Urinary bladder (tissue), 4 donors: Measurements from ENCODE around the gene TCEA2. TPM values are rescaled to one million over a fixed set of nuclear protein-coding genes. Genes with fewer than 3 reads are reported as not detected.

Experiments used
- DNase-seq: peaks from one replicate; pipeline ENCODE4 v3.0.0-alpha.2; 2015; ENCODE audit errors: extremely low spot score
- H3K27ac ChIP-seq: one replicate; pipeline ENCODE4 v1.5.1; 2013; ENCODE audit warnings: low read depth, mild to moderate bottlenecking, moderate library complexity
- H3K36me3 ChIP-seq: one replicate; pipeline ENCODE4 v1.6.1; 2013; ENCODE audit warnings: mild to moderate bottlenecking, moderate library complexity; ENCODE audit not compliant: insufficient read depth
- H3K4me1 ChIP-seq: one replicate; pipeline ENCODE4 v1.6.1; 2013; ENCODE audit warnings: mild to moderate bottlenecking, moderate library complexity; ENCODE audit not compliant: insufficient read depth
- H3K4me3 ChIP-seq: one replicate; pipeline ENCODE4 v1.5.1; 2013; ENCODE audit warnings: low read depth, low read length
- whole genome bisulfite sequencing: extraction: QIAGEN DNeasy Blood & Tissue Kit; methylation state at CpG from one replicate; pipeline ENCODE4 v1.1.7; 2013; 5-methylcytosine and 5-hydroxymethylcytosine counted together
- polyA plus RNA-seq: library from polyadenylated mRNA; stranded (reverse); fragments of 200-250 nt; gene quantifications from one replicate; pipeline ENCODE4 v1.2.3, GENCODE V29; 2013
- total RNA-seq: library from RNA; depleted of rRNA; stranded (reverse); fragments of >200 nt; gene quantifications from one replicate; pipeline ENCODE4 v1.2.3, GENCODE V29; 2014
- donor health status: healthy with polysubstance abuse.
- donor health status: healthy.

The TCEA2 gene
- total and polyA plus RNA-seq, 2 donors, result 18.2 to 69.0 TPM

DNA sequence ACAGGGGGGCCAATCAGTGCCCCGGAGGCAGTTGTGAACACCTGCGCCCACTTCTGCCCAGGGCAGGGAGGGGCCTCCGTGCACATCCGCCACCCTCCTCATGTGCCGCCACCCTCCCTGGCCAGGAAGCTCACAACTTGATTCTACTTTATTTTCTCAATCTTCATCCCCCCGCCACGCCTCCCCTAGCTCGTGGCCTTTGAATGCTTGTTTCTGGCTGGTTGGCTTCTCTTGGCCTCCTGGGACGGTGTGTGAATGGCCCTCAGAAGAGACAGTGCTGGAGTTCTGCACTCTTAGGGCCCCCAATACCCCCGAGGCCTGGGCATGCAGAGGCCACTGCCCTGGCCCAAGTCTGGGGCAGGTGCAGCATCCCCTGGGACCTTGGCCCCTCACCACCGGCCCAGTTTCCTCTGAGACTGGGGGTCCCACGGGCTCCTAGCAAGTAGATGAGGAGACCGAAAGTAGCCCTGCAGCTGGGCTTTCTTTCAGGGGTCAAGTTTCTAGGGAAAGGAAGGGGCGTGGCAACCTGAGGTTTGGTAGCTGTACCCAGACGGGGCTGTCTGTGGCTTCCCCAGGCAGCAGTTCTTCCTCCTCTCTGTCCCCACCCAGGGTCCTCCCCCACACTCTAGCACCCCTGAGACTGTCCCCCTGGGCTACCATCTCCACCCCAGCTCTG is 15.0 kb downstream of the TCEA2 start:
- DNase-seq, result no peak
- no peak overlapping the region for H3K27ac ChIP-seq
- H3K36me3 ChIP-seq, result no peaks in the 10 kb centered on the region
- 69% methylated on average over 15 of the region's 15 CpGs for WGBS
- peak overlapping the region; percentile 56 for H3K4me3 ChIP-seq
- H3K4me1 ChIP-seq, result peaks cover 2% of the 10 kb centered on the region

DNA sequence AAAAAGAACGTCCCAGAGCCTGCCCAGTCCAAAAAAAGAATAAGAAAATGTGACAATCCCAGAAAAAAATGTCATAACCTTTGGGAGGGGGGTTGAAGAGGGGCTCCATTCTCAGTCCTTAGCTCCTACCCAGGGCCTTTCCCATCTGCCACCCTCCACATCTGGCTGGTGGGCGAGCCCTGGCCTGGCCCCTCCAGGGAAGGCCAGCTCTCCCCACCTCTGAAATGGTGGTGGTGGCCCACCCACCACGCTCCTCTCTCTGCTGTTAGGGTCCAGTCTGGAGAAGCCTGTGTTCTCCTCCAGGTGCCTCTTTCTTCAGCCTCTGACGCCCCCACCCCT is 15.9 kb downstream of the TCEA2 start:
- DNase-seq, result no peak
- Histone ChIP-seq H3K4me3 (peak overlapping the region; percentile 56), H3K36me3 (no peaks in the 10 kb centered on the region), H3K27ac (no peak overlapping the region), H3K4me1 (peaks cover 2% of the 10 kb centered on the region)
- WGBS, result 21% methylated on average over 4 of the region's 4 CpGs

DNA sequence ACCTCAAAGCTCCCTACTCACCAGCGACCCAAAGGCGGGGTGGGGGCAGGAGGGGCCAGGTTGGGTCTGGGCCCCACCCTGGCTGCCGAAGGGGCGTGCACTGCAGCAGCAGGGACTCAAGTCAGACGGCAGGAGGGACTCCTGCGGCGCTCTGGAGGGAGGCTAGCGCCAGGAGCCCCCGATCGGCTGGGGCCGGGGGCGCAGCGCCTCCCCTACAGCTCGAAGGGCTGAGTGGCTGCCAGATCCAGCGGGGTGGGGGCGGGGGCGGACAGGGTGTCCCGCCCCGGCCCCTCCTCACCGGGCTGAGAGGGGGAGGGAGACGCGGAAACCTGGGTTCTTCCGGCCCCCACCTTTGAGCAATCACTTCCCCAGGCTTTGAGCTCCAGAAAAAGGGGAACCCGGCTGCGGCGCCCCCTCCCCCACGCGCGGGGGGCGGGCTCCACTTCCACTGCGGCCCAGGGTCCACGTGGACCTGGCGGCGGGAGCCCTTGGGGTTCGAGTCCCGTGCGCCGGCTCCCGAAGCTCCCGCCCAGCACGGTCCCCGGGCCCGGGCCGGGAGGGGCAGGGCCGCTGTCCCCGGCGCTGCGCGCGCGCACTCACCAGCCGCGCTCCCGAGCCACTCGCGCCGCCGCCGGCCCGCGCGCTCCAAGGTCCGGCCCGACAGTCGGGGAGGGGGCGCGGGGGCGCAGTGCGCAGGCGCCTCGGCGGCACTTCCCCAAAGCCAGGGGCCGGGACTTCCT is 16.4 kb downstream of the TCEA2 start, which contains the start of gene RGS19:
TSS of gene RGS19 (minus strand) at position 246 of the 740 bp plus-strand sequence. CDS start 2,632 bp downstream, outside the sequence.
- H3K4me1 ChIP-seq, result peaks cover 2% of the 10 kb centered on the region
- WGBS, result under 1% methylated on average over 73 of the region's 73 CpGs
- DNase-seq, result no peak
- no peaks in the 10 kb centered on the region for H3K36me3 ChIP-seq
- no peak within 1 kb of the TSS for H3K27ac ChIP-seq
- peak within 1 kb of the TSS; percentile 56 for H3K4me3 ChIP-seq

DNA sequence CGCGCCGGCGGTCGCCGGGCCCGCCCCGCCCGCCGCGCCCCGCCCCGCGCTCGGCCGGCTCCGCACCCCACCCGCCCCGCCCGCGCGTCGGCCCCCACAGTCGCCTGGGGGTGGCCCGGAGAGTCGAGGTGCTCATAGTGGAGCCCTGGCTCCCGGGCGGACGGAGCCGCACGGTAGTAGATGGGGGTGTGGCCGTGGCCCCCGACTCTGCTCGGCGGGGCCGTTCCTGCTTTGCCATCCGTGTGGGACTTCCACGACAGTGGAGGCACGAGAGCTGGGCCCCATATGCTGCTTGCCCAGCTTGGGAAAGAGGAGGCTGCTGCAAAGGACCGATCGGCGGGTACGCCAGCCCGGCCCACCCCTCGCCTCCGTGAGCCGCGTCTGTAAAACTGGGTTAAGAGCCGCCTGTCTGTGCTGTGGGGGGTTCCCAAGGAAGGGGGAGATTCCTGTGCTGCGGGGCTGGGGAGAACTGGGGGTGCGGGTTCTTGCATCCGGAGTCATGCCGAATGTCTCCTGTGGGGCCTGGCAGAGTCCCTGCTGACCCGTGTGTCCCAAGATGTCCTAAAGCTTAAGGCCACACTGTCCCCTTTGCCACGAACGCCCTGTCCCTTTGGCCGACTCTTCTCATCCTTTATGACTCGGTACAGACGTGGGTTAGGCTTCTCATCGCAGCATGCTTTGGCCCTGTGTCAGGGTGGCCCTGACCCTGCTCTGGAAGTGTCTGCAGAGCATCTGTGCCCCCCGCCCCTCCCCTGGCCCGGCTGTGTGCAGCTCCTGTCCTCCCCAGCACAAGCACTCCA is 17.2 kb downstream of the TCEA2 start, which contains the start of gene OPRL1:
TSS of gene OPRL1 (plus strand) at position 70 of the 800 bp plus-strand sequence. CDS start 12,639 bp downstream, outside the sequence.
- Histone ChIP-seq H3K27ac (no peak within 1 kb of the TSS), H3K4me3 (peak within 1 kb of the TSS; percentile 56), H3K36me3 (no peaks in the 10 kb centered on the region), H3K4me1 (peaks cover 2% of the 10 kb centered on the region)
- 7% methylated on average over 62 of the region's 62 CpGs for WGBS
- DNase-seq, result no peak

DNA sequence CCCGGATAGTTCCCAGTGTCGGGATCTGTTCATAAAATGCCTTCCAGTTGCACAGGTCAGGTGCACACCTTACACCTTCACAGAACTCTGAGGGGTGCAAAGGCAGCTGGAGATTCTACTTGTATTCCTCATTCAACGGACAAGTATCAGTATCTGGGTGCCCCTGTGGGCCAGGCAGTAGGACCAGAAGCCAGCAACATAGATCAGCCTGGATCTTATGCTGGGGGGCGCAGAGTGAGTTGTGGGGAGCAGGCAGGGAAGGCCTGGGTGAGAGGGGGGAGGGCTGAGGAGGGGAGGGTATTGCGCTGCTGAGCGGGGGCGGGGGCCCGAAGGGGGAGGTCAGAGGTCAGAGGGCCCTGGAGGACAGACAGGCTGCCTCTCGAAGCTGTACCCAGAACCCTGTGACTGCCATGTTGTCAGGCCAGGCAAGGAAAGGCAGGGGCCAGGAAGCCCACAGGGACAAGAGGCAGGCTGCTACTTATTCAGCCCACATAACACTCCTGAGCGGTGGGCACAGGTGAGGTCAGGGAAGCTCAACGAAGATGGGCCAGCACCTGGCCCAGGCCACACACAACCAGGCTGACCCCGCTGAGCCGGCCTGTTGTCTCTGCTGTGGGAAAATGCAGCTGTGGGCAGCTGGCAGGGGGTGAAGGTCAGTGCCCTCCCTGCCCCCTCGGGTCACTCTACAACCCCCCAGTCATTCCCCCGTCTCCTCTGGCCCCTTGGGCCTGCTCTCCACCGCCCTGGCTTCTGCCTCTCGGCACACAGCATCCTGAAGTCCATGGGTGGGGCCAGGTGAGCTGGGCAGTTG is 18.0 kb downstream of the TCEA2 start:
- DNase-seq, result no peak
- Histone ChIP-seq H3K36me3 (no peaks in the 10 kb centered on the region), H3K27ac (no peak overlapping the region), H3K4me3 (no peak overlapping the region), H3K4me1 (peaks cover 2% of the 10 kb centered on the region)
- 77% methylated on average over 17 of the region's 17 CpGs for WGBS

DNA sequence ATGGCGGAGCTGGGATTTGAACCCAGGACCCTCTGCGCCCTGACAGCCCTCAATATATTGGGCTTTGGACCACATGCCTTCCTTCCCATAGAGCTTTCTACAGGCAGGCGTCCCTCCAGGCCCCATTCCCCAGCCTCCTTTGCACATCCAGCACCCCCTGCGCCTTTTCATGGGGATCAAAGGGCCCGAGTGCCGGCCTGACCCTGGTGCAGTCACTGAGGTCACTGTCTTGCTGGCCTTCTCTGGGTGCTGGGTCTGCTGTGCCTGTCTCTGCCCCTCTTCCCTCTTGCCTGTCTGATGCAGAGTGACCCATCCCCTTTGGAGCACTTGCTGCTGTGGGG is 18.6 kb downstream of the TCEA2 start:
- Histone ChIP-seq H3K36me3 (no peaks in the 10 kb centered on the region), H3K4me3 (no peak overlapping the region), H3K27ac (no peak overlapping the region), H3K4me1 (peaks cover 2% of the 10 kb centered on the region)
- WGBS, result 90% methylated on average over 6 of the region's 6 CpGs
- DNase-seq, result no peak

DNA sequence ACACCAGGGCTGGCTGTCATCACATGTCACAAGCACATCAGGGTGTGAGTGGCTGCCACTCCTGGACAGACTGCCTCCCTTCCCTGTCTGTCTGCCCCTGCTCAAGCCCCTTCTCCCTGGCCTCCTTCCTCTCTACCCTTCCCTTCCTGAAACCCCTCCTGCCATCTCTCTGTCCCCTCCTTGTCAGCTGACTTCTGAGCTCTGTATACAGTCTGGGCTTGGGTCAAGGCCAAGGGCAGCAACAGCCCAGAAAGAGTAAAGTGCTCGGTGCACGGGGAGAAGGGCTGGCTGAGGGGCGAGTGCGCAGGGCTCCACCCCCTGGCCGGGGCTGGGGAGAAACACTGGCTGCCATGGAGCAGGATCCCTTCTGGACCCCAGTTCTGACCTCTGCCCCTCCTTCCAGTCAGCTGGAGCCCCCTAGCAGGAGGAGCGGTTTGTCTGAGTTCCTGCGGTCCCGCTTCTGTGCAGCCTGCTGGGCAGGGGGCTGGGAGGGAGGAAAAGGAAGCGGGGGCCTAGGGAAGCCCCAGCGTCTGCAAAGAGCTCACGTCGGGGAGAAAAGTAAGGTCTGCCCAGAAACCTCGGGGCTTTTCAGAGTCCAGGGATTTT is 19.2 kb downstream of the TCEA2 start:
- 31% methylated on average over 13 of the region's 13 CpGs for WGBS
- Histone ChIP-seq H3K27ac (no peak overlapping the region), H3K36me3 (no peaks in the 10 kb centered on the region), H3K4me3 (no peak overlapping the region), H3K4me1 (peaks cover 2% of the 10 kb centered on the region)
- no peak for DNase-seq

DNA sequence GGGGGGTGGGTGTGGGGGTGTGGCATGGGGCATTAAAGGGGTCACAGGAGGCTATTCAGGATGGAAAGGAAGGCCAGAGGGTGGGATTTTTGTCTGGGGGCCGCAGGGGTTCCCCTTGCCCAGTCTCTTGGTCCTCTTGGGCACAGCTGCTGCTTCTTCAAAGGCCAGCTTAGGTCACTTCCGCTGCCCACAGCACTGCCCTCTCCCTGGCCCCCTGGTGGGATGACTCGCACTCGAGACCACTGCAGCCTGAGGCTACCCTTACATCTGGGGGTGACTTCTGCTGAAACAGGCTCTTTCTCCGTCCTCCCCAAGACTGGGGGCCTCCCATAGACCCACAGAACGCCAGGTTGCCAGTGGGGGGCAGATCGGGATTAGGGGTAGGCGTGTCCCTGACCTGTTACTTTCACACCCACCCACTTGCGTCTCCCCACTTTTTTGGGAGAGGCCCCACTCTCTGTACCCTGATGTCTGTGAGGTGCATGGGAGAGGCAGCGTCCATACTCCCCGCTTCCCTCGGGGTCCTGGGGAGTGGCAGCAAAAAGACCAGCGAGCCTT is 19.9 kb downstream of the TCEA2 start:
- Histone ChIP-seq H3K4me1 (peaks cover 2% of the 10 kb centered on the region), H3K4me3 (no peak overlapping the region), H3K36me3 (no peaks in the 10 kb centered on the region), H3K27ac (no peak overlapping the region)
- DNase-seq, result no peak
- whole genome bisulfite sequencing, result 24% methylated on average over 13 of the region's 13 CpGs

DNA sequence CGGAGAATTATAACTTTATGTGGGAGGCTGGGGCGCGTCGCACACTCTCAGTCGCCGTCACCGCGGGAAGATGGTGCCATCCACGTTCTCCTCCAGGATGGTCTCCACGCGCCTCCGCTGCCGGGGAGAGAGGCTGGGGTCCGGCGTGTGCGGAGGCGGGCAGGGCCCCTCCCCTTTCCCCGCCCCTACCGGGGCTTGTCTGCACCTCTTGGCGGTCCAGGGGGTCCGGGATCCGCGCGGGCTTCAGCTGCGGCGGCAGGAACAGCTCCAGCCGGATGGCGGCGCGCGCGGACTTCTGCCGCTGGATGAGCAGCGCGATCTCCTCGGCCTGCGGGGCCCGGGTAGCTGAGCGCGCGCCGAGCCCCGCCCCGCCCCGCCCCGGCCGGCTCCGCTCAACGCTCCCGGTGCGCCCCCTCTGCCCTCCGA is 20.4 kb downstream of the TCEA2 start:
- Histone ChIP-seq H3K27ac (no peak overlapping the region), H3K36me3 (no peaks in the 10 kb centered on the region), H3K4me1 (peaks cover 2% of the 10 kb centered on the region), H3K4me3 (peak overlapping the region; percentile 35)
- WGBS, result 2% methylated on average over 52 of the region's 52 CpGs
- no peak for DNase-seq

DNA sequence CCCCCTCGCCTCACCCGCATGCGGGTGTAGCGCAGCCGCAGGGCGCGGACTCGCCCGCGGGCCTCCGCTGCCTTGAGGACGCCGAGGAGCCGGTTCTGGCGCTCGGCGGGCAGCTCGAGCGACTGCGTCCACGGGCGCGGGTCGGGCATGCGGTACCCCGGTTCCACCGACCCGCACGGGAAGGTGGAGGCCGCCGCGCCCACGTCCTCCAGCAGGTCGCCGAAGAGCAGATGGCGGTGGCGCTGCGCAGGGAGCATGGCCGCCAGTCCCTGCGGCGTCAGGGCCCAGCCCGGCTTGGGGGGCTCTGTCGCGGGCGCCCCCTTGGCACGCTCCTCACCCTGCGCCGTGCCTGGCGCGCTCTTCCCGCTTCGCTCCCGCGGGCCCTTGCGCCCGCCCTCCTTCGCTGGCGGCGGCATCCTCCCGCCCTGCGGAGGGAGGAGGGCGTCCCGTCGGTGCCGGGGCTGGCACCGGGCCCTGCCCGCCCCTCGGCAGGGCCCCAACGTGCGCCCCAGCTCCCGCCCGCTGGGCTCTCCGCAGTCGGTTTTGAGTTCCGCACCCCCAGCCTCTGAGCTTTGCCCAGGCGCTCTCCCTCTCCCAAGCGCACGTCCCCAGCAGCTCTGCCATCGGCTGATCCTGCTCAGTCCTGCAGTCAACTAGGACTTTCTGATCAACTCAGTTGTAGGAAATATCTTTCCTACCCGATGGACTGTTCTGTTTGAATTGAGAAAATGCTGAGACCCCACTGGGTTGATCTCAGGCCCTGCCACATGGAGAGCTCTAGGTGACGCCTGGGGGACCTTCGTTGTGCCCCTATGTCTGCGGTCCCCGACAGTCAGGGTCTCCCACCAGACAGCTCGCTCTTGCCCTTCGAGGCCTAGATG is 21.0 kb downstream of the TCEA2 start, which contains the start of gene LKAAEAR1:
TSS of gene LKAAEAR1 (minus strand) at position 595 of the 881 bp plus-strand sequence. CDS start at position 416, 179 bp downstream.
- DNase-seq, result no peak
- H3K4me1 ChIP-seq, result no peaks in the 10 kb centered on the region
- 2% methylated on average over 86 of the region's 86 CpGs for WGBS
- no peak within 1 kb of the TSS for H3K27ac ChIP-seq
- H3K4me3 ChIP-seq, result peak within 1 kb of the TSS; percentile 35
- no peaks in the 10 kb centered on the region for H3K36me3 ChIP-seq

DNA sequence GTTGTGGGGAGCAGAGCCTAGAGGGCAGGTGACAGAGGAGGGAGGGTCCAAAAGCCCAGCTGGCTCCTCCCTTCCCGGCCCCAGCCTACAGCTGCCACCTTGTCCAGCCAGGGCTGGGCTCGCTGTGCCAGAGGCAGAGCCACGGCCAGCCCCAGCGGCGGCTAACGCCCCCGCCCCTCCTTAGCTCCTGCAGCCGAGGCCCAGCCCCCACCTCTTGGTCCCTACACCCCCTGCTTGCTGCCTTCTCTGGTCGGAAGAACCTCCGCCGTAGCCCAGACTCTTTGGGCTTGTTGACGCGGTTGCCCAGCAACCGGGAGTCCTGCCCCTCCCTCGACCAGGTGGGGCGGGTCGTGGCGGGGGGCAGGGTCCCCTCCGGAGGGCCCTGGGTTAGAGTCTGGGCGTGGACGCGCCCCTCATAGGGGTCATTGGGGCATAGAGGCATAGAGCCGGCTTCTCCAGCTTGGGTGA is 21.7 kb downstream of the TCEA2 start:
- no peaks in the 10 kb centered on the region for H3K36me3 ChIP-seq
- no peak for DNase-seq
- H3K4me3 ChIP-seq, result no peak overlapping the region
- no peak overlapping the region for H3K27ac ChIP-seq
- WGBS, result 9% methylated on average over 23 of the region's 23 CpGs
- no peaks in the 10 kb centered on the region for H3K4me1 ChIP-seq

DNA sequence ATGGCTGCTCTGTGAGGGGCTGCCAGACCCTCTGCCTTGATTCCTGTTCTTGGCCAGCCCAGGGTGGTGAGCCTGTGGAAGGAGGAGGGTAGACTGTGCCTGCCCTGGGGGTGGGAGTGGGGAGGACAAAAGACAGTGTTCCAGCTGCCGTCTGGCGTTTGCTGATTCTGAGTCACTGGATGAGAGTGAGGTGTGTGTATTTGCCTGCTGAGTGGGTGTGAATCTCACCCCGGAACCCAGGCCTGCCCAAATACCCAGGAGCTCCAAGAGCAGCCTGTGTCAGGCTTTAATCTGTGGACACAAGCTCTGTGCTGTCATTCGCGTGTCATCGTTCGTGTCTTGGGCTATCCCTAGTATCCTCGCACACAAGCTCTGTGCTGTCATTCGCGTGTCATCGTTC is 23.8 kb downstream of the TCEA2 start:
- Histone ChIP-seq H3K36me3 (no peaks in the 10 kb centered on the region), H3K4me3 (no peak overlapping the region), H3K4me1 (no peaks in the 10 kb centered on the region), H3K27ac (no peak overlapping the region)
- WGBS, result 86% methylated on average over 8 of the region's 11 CpGs
- no peak for DNase-seq
